Epithelial cell of proximal tubule (primary cell): Measurements from ENCODE around the gene MFSD6L. TPM values are rescaled to one million over a fixed set of nuclear protein-coding genes. Genes with fewer than 3 reads are reported as not detected.

ENCODE experiments used
- DNase-seq: peaks from one replicate; pipeline ENCODE4 v3.0.0-alpha.2; 2011; ENCODE audit warnings: low read depth
- H3K4me3 ChIP-seq: 2 replicates; pipeline ENCODE4 v1.5.1; 2011; ENCODE audit warnings: low read depth, mild to moderate bottlenecking, low read length
- CTCF ChIP-seq: conservative IDR thresholded peaks from 2 replicates; pipeline ENCODE4 v1.5.1; 2012; ENCODE audit warnings: low read depth, mild to moderate bottlenecking, low read length
- total RNA-seq: library from RNA; depleted of rRNA; stranded (reverse); fragments of >200 nt; gene quantifications from 2 replicates; pipeline ENCODE4 v1.2.3, GENCODE V29; 2015

Gene MFSD6L
- total RNA-seq, 1 donor from 2014 or later: not detected

GRCh38 chr17:8791248-8791909, 7.8 kb downstream of the MFSD6L start:
- no peak for DNase-seq
- TF ChIP-seq CTCF: peak; percentile 14
- no peak overlapping the region for H3K4me3 ChIP-seq

DNA sequence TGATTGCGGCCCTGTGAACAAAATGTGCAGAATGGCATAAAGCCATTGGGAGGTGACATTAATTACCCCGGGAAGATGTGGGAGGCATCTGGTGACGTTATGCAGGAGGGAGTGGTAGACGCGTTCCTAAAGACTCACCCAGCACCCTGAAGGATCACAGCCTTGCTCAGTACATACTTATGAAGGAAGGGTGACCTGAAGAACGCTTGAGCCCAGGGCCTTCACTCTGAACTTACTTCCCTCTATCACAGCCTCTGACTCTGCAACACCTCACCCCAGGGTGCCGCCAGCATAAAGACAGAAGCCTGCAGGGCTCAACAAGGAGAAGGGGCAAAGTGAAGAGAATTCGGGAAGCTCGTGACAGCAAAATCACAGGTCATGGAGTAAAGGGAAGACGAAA, 9.4 kb downstream of the MFSD6L start:
- TF ChIP-seq CTCF: no peak
- no peak for DNase-seq
- H3K4me3 ChIP-seq: no peak overlapping the region

- no peak for TF ChIP-seq CTCF
- no peak for DNase-seq
- H3K4me3 ChIP-seq: no peak overlapping the region
Measured at GRCh38 chr17:8788998-8789397, 10.2 kb downstream of the MFSD6L start.

DNA sequence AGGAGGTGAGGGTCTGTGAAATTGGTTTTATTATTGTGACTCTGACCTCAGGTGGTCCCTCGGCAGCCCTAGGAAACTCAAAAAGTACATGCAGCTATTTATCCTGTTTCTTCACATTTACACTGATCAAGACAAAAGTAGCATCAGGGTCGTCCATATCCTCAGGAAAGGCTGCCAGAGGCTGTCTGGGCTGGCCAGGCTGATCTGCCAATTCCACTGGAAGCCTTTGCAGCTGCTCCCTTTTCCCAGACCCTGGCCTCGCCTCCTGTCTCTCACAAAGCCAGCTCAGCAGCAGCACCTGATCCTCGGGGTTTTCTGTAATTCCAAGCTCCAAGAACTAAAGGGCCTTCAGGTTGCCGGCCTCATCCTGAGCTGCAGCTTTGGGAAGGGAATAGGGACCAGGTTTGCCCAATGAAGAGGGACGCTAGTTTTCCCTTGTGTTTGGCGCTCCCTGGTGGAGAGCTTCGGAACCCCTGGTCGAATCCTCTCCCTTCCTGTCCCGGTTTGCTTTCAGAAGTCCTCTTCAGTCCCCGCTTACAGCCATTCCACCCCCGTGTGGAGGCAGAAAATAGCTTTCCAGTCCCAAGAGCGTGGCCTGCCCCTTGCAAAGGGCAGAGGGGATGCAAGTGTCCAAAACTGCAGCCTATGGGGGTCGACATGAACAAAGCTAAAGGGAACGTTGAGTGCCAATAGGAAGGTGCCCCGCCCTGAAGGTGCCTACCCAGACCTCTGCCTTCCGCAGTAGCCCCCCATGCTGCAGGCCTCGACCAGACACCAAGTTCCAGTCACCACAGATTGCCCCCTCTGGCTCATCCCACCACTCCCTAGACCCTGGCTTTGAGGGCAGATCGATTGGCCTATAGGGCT, 13.4 kb downstream of the MFSD6L start:
- peak; percentile 86 for TF ChIP-seq CTCF
- H3K4me3 ChIP-seq: no peak overlapping the region
- DNase-seq: no peak

DNA sequence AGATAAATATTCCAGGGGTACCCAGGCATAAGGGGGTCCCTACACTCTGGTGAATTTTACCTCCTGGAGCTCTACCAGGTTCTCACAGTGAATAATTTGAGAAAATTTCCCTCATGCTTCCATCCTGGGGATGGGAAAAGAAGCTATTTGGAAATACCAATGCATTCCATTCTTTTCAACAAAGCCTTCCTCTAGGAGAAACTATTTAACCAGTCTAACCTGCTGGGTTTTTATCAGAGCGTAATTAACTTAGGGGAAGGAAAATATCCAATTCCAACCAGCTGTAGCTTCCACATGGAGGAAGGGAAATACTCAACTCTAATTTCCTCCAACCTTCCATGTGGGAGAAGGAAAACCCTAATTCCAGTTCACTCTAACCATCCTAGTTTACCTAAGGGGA, 17.0 kb downstream of the MFSD6L start:
- no peak for DNase-seq
- no peak overlapping the region for H3K4me3 ChIP-seq
- TF ChIP-seq CTCF: no peak

DNA sequence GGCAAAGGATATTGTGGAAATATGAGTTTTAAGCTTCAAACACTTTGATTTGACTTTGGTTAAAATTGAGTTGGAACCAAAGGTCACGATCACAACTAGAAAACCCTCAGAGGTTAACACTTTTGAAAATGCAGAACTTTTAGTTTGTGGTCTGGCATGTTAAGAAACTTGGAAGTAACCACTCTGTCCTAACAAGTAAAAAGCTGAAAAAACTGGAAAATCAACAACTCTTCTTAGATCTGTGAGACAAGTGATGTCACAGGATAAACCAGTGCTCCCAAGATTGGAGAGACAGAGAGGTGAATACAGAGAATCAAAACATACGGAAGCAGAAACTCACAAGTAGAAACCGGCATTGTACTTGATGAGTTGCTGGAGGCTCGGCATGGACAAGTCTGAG, 17.4 kb downstream of the MFSD6L start:
- TF ChIP-seq CTCF: no peak
- DNase-seq: no peak

More for the DNA sequence above, 17.4 kb downstream of the MFSD6L start:
- H3K4me3 ChIP-seq: no peak overlapping the region
